Non-pigmented ciliary epithelial cell (primary cell): ENCODE measurements around the gene FARS2.
A peak's percentile ranks its signal among the peaks of the same experiment; 100 is the strongest.
"Not testable (repeated sequence)": the region's sequence is repeated elsewhere in the genome, so short reads cannot be mapped to it uniquely, and the experiment has no call there.

Experiments used
- DNase-seq: peaks from one replicate; pipeline ENCODE4 v3.0.0-alpha.2; 2010; ENCODE audit warnings: low read depth

FARS2 gene

DNA sequence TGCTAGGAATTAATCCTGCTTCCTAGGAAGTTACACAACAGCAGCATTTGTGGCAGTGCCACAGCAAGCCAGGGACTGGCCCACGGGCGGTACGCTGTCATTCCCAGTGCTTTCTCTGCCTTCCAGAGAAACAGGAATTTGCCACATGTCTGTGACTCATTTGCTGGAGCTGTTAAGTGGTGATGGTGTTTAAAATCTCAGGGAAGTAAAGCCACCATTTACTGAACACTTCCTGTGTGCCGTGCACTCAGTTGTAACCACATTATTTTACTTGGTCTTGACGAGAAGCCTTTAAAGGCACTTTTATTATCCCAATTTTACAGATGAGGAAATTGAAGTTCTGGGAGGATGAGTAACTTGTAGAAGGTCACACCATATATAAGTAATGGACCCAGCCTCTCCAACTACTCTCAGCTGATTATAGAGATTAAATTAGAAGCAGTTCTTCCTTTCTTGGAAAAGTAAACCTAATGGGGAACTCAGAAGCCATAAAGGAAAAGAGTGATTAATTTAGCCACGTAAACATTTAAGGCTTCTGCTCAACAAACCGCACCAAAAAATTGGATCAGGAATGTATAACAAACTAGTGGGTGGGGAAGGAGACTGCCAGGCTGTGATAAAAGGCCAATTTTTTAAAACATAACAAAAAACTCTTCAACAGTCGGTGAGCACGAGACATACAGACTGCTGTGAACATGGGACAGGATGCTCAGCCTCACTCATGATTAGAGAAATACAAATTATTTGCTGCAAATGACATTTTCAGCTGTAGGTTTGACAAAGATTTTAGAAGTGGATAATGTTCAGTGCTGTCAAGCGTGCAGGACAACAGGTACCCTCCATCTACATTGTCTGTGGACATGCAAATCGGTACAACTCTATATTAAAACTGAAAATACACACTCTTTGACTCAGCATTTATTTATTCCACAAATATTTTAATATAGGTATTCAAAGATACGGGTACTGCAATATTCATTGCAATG lies 434.2 kb downstream of the FARS2 start:
- peak; percentile 35 for DNase-seq

- no peak for DNase-seq
Measured at GRCh38 chr6:5697508-5697907, 436.2 kb downstream of the FARS2 start.

DNA sequence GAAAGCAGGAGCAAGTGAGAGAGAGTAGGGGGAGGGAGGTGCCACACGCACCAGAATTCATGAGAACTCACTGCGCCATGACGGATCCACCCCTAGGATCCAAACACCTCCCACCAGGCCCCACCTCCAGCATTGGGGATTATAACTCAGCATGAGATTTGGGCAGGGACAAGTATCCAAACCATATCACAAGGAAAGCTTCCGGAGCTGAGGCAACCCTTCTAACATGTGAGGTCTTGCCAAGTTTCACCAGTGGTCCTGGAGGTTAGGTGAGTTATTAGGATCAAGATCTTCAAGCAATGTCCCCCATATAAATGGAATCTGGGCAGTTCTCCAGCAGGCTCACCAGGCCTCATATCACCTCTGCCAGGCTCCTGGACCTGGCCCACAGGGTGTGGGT lies 437.0 kb downstream of the FARS2 start:
- no peak for DNase-seq

DNA sequence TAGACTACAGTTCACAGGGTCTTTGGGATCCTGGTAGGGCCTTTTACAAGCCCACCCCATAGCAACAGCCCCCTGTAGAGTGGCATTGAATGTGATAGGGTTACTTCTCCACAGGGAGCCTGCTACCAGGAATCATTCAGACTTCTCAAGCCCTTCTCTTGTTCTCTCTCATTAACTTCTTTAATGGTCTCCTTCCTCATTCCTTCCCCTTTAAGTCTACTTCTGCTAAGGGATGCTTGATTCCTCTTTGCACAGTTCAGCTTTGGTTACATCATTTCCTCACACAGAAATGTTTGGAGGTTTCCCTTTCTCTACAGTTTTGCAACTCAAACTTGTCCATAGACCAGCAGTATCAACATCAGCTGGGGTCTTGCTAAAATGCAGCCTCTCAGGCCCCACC lies 437.8 kb downstream of the FARS2 start:
- not testable (repeated sequence) for DNase-seq

DNA sequence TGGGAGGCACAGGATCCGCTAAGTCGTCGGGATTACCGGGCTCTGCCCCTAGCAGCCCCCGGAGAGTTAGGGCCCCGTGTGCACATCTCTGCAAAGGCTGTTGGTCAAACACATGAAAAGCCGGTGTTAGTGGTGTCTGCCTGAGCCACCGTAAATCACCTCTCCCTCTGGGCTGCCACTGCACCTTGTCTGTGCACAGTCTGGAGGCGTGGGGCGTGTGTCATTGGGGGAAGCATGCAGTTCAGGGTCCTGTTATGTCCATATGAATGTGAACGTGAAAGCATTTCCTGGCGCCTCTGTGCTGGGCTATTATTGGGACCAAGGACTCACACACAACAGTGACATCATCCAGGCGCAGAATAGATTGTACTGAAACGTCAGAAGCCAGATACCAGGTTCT lies 439.9 kb downstream of the FARS2 start:
- DNase-seq, result no peak

- DNase-seq, result no peak
Measured at GRCh38 chr6:5704708-5705107, 443.4 kb downstream of the FARS2 start.

- DNase-seq, result no peak
Measured at GRCh38 chr6:5705252-5705651, 443.9 kb downstream of the FARS2 start.

- DNase-seq, result no peak
Measured at GRCh38 chr6:5706124-5707033, 445.1 kb downstream of the FARS2 start.

- DNase-seq, result no peak
Measured at GRCh38 chr6:5707281-5708045, 446.1 kb downstream of the FARS2 start.

- no peak for DNase-seq
Measured at GRCh38 chr6:5710516-5710915, 449.2 kb downstream of the FARS2 start.

DNA sequence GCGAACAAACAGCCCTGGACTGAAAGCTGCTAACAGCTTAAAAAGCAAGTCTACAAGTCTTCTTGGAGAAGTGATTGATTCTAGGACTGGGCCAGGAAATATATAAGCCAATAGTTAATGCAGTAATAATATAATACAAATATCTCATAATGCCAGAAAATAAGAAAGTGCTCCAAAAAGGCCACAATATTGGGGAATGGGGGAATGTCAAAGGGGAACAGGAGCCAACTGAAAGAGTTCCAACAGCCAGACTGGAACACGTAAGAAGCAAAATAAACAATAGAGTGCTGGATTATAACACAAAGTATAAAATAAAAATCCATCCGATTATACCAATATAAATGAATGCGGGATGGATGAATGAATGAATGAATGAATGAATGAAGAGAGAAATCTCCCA lies 449.6 kb downstream of the FARS2 start:
- no peak for DNase-seq

- DNase-seq, result no peak
Measured at GRCh38 chr6:5712349-5713215, 451.3 kb downstream of the FARS2 start.

GRCh38 chr6:5713519-5713918 lies 452.2 kb downstream of the FARS2 start:
- DNase-seq, result no peak

DNA sequence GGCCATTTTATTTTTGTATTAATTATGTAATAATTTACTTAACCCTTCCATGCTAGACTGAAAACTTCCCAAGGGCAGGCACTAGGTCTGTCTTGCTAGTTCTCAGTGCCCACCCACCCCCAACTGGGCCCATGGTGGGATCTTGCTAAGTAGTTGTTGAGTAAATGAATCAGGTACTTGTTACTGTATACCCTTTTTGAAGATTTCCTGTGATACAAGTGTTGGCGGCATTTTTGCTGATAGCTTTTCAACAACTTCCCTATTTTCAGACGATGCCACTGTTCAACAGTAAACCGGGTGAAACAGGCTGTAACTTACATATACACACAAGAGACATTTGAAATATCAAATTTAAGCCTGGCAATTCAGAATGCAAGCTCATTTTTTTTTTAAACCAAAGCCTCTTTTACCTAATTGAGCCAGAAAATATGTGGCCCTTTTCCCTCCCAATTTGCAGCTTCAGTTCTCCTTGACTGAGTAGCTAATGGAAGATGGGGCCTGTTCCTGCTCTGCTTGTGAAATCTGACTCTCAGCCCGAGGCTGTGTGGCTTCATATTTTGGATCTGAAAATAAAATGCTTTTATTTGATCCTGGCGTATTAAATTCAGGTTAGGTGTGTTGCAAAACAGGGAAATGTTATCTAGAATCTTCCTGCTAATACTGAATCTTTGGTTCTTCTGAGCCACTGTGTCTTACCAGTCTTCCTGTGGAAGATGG lies 457.1 kb downstream of the FARS2 start:
- DNase-seq, result no peak

- DNase-seq, result no peak
Measured at GRCh38 chr6:5723841-5724691, 462.8 kb downstream of the FARS2 start.

DNA sequence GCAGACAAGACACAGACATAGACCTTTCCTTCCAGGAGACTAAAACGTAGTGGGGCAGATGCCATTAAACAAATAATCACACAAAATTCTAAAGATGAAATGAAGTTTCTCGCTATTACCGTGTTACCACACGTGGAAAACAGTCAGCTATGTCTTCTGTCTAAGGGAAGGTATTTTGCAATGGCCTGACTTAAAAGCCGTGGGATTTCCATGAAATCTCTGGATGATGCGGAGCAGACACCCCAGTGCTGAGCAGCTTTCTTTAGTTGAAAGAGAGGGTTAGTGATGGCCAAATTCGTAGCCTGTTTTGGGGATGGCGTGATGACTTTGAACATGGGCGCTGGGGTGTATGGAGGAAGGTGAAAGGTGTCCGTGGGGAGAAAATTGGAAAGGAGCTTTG lies 463.6 kb downstream of the FARS2 start:
- no peak for DNase-seq

DNA sequence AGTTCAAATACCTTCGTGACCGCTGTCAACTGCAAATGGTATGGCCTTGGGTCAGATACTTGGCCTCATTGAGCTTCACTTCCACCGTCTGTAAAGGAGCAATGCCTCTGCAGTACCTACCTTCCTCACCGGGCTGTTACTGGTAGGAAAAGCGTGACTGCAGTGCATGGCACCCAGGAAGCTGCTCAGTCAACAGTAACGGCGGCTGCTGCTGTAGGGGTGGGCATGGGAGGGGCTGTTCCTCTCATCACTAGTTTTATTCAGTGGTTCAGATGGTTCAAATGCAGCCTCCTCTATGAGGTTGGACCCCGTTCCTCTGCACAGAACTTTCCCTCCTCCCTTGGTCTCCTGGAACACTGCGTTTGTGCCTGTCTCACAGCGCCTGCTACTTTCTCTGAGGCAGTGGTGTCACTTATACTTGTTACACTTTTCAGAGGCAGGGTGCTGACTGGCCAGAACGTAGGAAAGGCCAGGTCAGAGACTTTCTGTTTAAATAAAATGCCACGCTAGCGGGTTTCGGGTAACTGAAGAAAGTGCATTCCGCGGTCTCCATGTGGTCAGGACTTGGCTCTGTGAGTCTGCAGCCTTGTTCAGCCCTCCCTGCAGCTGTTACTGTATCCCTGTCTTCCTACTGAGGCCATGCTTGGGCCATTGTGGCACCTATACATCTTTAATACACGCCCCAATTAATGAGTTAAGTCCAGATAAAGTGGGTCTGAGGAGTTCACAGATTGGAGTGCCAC lies 465.8 kb downstream of the FARS2 start:
- no peak for DNase-seq

DNA sequence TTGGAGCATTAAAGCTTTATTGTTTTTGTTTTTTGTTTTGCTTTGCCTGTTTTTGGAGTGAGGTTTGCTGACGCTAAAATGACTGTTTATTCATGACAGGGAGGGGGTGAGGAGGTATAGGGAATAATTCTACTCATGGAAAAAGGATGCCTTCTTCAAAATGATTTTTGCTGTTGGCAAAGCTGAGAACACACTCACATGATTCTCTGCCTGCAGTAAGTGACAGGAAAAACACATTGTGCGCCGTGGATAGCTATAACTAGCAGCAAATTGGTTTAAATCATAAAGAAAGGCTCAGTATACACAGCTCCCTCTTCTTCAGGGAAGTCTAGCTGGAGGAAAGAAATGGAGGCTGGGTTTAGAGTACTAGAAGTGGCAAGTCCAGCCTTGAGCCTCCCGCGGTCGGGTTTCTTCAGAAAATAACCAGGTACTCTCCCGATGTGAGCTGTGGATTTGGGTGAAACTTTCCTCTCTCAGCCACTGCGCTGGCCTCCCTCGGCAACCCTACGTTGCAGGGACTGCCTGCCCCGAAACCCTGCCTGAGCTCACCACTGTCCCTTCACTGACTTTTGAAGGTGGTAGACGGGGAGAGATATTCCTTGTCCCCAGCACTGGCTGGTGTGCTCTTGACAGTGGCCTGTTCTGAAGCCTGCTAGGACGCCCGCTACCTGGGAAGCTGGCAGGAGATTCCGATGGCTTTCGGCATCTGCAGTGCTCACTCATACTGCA lies 467.2 kb downstream of the FARS2 start:
- DNase-seq, result no peak
